ENCODE results near the gene USP37.

USP37 gene

DNA sequence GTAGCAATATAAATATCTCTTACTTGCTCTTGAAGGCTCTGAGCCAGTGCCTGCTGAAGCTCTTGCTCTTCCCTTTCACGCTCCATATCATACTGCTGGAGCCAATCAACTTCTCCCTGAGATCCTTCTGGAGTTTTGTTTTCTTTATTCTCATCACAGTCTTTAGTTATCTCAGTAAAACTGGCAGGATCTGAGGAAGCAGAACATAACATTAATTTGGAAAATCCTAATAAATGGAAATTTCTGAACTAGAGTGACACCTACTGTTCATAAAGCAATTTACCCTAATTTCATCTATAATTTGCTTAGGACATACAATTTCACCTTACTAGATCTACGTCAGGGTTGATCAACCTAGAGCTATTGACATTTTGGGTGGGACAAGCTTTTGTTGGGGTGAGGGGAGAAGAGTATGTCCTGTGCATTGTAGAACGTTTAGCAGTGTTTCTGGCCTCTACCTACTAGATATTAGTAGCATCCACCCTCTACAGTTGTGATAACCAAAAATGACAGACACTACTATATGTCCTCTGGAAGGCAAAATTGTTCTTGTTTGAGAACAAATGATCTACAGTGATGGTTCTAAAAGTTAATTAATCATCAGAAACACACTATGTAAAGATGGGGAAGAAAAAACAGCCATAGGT lies 102.0 kb downstream of the USP37 start:
- no peaks in the 10 kb centered on the region for H3K27me3 ChIP-seq (replicated peaks; ENCODE audit: control insufficient read depth, insufficient read depth, low read length)
- no peaks in the 10 kb centered on the region; the same call in 1 of the 2 replicates for H3K36me3 ChIP-seq (ENCODE audit: control insufficient read depth, insufficient read depth, low read length)
- DNase-seq (ENCODE audit: extremely low read depth, insufficient read length): no peak
- TF ChIP-seq CTCF (IDR thresholded peaks at IDR 0.05; ENCODE audit: insufficient read depth, low read length, poor library complexity, severe bottlenecking): peak; percentile 34
- H3K4me3 ChIP-seq (replicated peaks; ENCODE audit: low read depth, low read length): no peak overlapping the region

DNA sequence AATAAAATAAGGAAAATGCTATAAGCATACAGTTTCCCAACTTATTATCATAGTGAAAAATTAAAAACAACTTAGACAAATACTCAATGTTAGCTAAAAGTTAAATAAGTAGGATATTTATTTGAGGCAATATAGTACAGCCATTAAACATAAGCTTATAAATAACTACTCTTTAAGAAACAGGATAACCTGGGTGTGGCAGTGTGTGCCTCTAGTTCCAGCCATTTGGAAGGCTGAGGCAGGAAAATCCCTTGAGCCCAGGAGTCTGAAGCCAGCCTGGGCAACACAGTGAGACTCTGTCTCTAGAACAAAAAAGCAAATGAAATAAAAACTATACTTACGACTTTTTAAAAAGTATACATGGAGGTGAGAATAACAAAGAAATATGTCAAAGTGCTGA lies 109.6 kb downstream of the USP37 start:
- no peak for DNase-seq (ENCODE audit: extremely low read depth, insufficient read length)
- Histone ChIP-seq H3K4me3 (replicated peaks; ENCODE audit: low read depth, low read length) (no peak overlapping the region), H3K36me3 (ENCODE audit: control insufficient read depth, insufficient read depth, low read length) (no peaks in the 10 kb centered on the region; the same call in 1 of the 2 replicates), H3K27me3 (replicated peaks; ENCODE audit: control insufficient read depth, insufficient read depth, low read length) (no peaks in the 10 kb centered on the region)
- TF ChIP-seq CTCF (IDR thresholded peaks at IDR 0.05; ENCODE audit: insufficient read depth, low read length, poor library complexity, severe bottlenecking): no peak

DNA sequence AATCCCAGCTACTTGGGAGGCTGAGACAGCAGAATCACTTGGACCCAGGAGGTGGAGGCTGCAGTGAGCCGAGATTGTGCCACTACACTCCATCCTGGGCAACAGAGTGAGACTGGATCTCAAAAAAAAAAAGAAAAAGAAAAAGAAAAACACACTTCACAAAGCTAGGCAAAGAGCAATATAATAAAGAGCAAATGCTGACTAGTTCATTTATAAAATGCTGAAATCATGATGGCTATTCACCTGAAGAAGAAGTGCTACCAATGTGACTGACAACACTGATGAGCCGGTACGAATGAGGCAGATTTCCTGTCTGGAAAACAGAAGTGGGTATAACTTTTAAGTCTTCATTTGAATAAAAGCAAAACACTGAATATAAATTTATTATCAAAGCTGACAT lies 111.3 kb downstream of the USP37 start:
- Histone ChIP-seq H3K36me3 (ENCODE audit: control insufficient read depth, insufficient read depth, low read length) (no peaks in the 10 kb centered on the region; the same call in 1 of the 2 replicates), H3K4me3 (replicated peaks; ENCODE audit: low read depth, low read length) (no peak overlapping the region), H3K27me3 (replicated peaks; ENCODE audit: control insufficient read depth, insufficient read depth, low read length) (no peaks in the 10 kb centered on the region)
- no peak for TF ChIP-seq CTCF (IDR thresholded peaks at IDR 0.05; ENCODE audit: insufficient read depth, low read length, poor library complexity, severe bottlenecking)
- no peak for DNase-seq (ENCODE audit: extremely low read depth, insufficient read length)

DNA sequence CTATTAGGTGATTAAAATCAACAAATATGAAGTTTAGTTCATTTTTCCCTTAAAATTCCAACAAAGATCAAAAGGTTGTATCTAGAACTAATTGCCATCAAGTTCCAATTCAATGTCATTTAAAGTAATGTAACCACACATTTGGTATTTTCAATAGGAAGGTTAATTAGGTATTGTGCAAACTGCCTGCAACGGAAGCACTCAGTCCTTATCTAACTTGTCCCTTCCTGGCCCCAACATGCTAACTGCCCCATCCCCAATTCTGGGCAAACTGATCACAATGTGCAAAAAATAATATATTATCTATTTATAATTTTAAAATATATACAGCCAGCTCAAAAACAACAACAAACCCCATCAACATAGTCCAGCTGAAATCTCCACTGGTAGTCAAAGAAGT lies 116.1 kb downstream of the USP37 start:
- no peak for TF ChIP-seq CTCF (IDR thresholded peaks at IDR 0.05; ENCODE audit: insufficient read depth, low read length, poor library complexity, severe bottlenecking)
- DNase-seq (ENCODE audit: extremely low read depth, insufficient read length): no peak
- Histone ChIP-seq H3K27me3 (replicated peaks; ENCODE audit: control insufficient read depth, insufficient read depth, low read length) (no peaks in the 10 kb centered on the region), H3K4me3 (replicated peaks; ENCODE audit: low read depth, low read length) (no peak overlapping the region), H3K36me3 (ENCODE audit: control insufficient read depth, insufficient read depth, low read length) (peaks cover 1% of the 10 kb centered on the region)

DNA sequence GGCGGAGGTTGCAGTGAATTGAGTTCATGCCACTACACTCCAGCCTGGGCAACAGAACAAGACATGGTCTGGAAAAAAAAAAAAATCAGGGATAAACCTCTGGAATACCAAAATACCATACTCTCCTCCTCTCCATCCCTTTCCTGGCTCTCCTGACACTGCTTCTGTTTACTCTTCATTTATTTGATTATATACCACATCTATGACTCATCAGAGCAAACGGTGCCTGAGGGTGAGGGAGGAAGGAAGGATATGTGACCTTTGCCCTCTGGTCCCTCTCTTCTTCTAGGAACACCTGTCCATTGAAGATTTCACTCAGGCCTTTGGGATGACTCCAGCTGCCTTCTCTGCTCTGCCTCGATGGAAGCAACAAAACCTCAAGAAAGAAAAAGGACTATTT lies 119.2 kb downstream of the USP37 start:
- no peak for DNase-seq (ENCODE audit: extremely low read depth, insufficient read length)
- Histone ChIP-seq H3K27me3 (replicated peaks; ENCODE audit: control insufficient read depth, insufficient read depth, low read length) (no peaks in the 10 kb centered on the region), H3K4me3 (replicated peaks; ENCODE audit: low read depth, low read length) (no peak overlapping the region), H3K36me3 (ENCODE audit: control insufficient read depth, insufficient read depth, low read length) (peaks cover 2% of the 10 kb centered on the region)
- no peak for TF ChIP-seq CTCF (IDR thresholded peaks at IDR 0.05; ENCODE audit: insufficient read depth, low read length, poor library complexity, severe bottlenecking)

DNA sequence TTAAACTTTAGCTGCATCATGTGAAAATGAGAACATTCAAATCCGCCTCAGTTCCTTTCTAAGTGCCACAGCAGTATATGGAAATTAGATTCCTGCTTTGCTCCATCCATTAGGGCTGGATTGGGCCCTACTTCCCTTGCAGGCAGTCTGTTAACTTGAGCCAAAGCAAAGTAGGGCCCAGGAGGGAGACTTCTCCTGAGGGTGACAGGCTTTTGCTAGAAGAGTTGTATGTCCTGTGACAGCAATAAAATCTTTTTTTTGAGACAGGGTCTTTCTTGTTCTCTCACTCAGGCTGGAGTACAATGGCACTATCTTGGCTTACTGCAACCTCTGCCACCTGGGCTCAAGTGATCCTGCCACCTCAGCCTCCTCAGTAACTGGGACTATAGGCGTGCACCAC lies 121.1 kb downstream of the USP37 start:
- H3K36me3 ChIP-seq (ENCODE audit: control insufficient read depth, insufficient read depth, low read length): peaks cover 2% of the 10 kb centered on the region
- H3K4me3 ChIP-seq (replicated peaks; ENCODE audit: low read depth, low read length): no peak overlapping the region
- TF ChIP-seq CTCF (IDR thresholded peaks at IDR 0.05; ENCODE audit: insufficient read depth, low read length, poor library complexity, severe bottlenecking): no peak
- no peaks in the 10 kb centered on the region for H3K27me3 ChIP-seq (replicated peaks; ENCODE audit: control insufficient read depth, insufficient read depth, low read length)
- no peak for DNase-seq (ENCODE audit: extremely low read depth, insufficient read length)
